Endodermal cell (in vitro differentiated cells): ENCODE data around the gene G0S2. TPM values are rescaled to one million over a fixed set of nuclear protein-coding genes. Genes with fewer than 3 reads are reported as not detected.

Experiments used
- DNase-seq: peaks from one replicate; pipeline ENCODE4 v3.0.0-alpha.2; 2017
- H3K27ac ChIP-seq: 2 replicates; pipeline ENCODE4 v1.5.1; 2013; ENCODE audit warnings: mild to moderate bottlenecking, low read depth, low read length, moderate library complexity
- H3K27me3 ChIP-seq: 2 replicates; pipeline ENCODE4 v1.6.1; 2013; ENCODE audit warnings: mild to moderate bottlenecking, low read length, moderate library complexity; ENCODE audit not compliant: insufficient read depth, control insufficient read depth, poor library complexity, severe bottlenecking
- H3K36me3 ChIP-seq: 2 replicates; pipeline ENCODE4 v1.7.0; 2013; ENCODE audit warnings: mild to moderate bottlenecking, low read length, moderate library complexity; ENCODE audit not compliant: control insufficient read depth, insufficient read depth
- H3K4me1 ChIP-seq: one replicate; pipeline ENCODE4 v1.7.0; 2013; ENCODE audit warnings: low read length; ENCODE audit not compliant: control insufficient read depth, insufficient read depth
- H3K4me3 ChIP-seq: 2 replicates; pipeline ENCODE4 v1.5.1; 2013; ENCODE audit warnings: mild to moderate bottlenecking, low read length, moderate library complexity
- H3K9ac ChIP-seq: 2 replicates; pipeline ENCODE4 v1.6.1; 2013; ENCODE audit warnings: mild to moderate bottlenecking, low read length, moderate library complexity; ENCODE audit not compliant: poor library complexity, severe bottlenecking; ENCODE audit errors: extremely low read depth
- H3K9me3 ChIP-seq: 2 replicates; pipeline ENCODE4 v1.6.1; 2013; ENCODE audit warnings: mild to moderate bottlenecking, low read length, moderate library complexity; ENCODE audit not compliant: control insufficient read depth
- H3K27ac Mint-ChIP-seq: 2 replicates; pipeline ENCODE4 v1.8.0; 2020; ENCODE audit warnings: mixed read lengths
- H3K27me3 Mint-ChIP-seq: 2 replicates; pipeline ENCODE4 v1.8.0; 2021; ENCODE audit warnings: mild to moderate bottlenecking, mixed read lengths; ENCODE audit not compliant: insufficient read depth
- H3K36me3 Mint-ChIP-seq: 2 replicates; pipeline ENCODE4 v1.8.0; 2020; ENCODE audit warnings: low read depth, mixed read lengths
- H3K4me1 Mint-ChIP-seq: 2 replicates; pipeline ENCODE4 v1.8.0; 2020; ENCODE audit warnings: mixed read lengths
- H3K4me3 Mint-ChIP-seq: 2 replicates; pipeline ENCODE4 v1.8.0; 2020; ENCODE audit warnings: mild to moderate bottlenecking, moderate library complexity, mixed read lengths
- H3K9me3 Mint-ChIP-seq: 2 replicates; pipeline ENCODE4 v1.8.0; 2020; ENCODE audit warnings: mild to moderate bottlenecking, mixed read lengths
- WGBS, 2 experiments: methylation state at CpG; one replicate each; pipeline versions ENCODE4 v1.1.5 to v1.1.7; 2013; ENCODE audit warnings: missing lambda C conversion rate in 2 of 2, mixed read lengths in 1 of 2; ENCODE audit not compliant: insufficient coverage in 1 of 2, insufficient read length in 1 of 2; 5-methylcytosine and 5-hydroxymethylcytosine counted together
- total RNA-seq, 2 donors: library from RNA; stranded (reverse); fragmentation: NEBNext Ultra II Directional in 1 of 2; extraction: Animal tissue kit (Norgen Biotek cat#: 25700) in 1 of 2; gene quantifications; 2 replicates in 1 of 2; 3 replicates in 1 of 2; pipeline ENCODE4 v1.2.1, GENCODE V29; 2021
- TF ChIP-seq, protein P1 (sequence below): fragments of 200-600 bp; sonication (generic); conservative IDR thresholded peaks from 2 replicates; pipeline ENCODE4 v1.5.0; 2021; ENCODE audit warnings: antibody characterized with exemption, mild to moderate bottlenecking

The G0S2 gene
- total RNA-seq, 2 donors from 2014 or later = not detected

- WGBS, 2 experiments = 73 to 100% methylated on average over 1 of the region's 1 CpG
- Mint-ChIP-seq H3K27ac (no peak overlapping the region), H3K27me3 (peaks cover 35% of the 10 kb centered on the region), H3K4me1 (no peaks in the 10 kb centered on the region), H3K4me3 (no peak overlapping the region), H3K9me3 (no peaks in the 10 kb centered on the region), H3K36me3 (no peaks in the 10 kb centered on the region)
- no peak overlapping the region for H3K27ac ChIP-seq
- H3K4me1 ChIP-seq = no peaks in the 10 kb centered on the region
- no peak overlapping the region for H3K4me3 ChIP-seq
- no peak overlapping the region for H3K9ac ChIP-seq
- TF ChIP-seq, protein P1, sequence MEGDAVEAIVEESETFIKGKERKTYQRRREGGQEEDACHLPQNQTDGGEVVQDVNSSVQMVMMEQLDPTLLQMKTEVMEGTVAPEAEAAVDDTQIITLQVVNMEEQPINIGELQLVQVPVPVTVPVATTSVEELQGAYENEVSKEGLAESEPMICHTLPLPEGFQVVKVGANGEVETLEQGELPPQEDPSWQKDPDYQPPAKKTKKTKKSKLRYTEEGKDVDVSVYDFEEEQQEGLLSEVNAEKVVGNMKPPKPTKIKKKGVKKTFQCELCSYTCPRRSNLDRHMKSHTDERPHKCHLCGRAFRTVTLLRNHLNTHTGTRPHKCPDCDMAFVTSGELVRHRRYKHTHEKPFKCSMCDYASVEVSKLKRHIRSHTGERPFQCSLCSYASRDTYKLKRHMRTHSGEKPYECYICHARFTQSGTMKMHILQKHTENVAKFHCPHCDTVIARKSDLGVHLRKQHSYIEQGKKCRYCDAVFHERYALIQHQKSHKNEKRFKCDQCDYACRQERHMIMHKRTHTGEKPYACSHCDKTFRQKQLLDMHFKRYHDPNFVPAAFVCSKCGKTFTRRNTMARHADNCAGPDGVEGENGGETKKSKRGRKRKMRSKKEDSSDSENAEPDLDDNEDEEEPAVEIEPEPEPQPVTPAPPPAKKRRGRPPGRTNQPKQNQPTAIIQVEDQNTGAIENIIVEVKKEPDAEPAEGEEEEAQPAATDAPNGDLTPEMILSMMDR = no peak
- H3K9me3 ChIP-seq = no peaks in the 10 kb centered on the region
- H3K27me3 ChIP-seq = peaks cover 28% of the 10 kb centered on the region
- DNase-seq = no peak
- H3K36me3 ChIP-seq = no peaks in the 10 kb centered on the region
These were observed 8.1 kb upstream of the G0S2 start for GRCh38 chr1:209667103-209667502.

- H3K9me3 ChIP-seq = no peaks in the 10 kb centered on the region
- H3K4me1 ChIP-seq = no peaks in the 10 kb centered on the region
- Mint-ChIP-seq H3K27me3 (peaks cover 37% of the 10 kb centered on the region), H3K4me3 (no peak overlapping the region), H3K4me1 (no peaks in the 10 kb centered on the region), H3K27ac (no peak overlapping the region), H3K9me3 (no peaks in the 10 kb centered on the region), H3K36me3 (no peaks in the 10 kb centered on the region)
- no peak for DNase-seq
- no peak overlapping the region for H3K9ac ChIP-seq
- peaks cover 34% of the 10 kb centered on the region for H3K27me3 ChIP-seq
- TF ChIP-seq, protein P1 = no peak
- 89 to 95% methylated on average over 4 of the region's 4 CpGs for WGBS, 2 experiments
- no peaks in the 10 kb centered on the region for H3K36me3 ChIP-seq
- no peak overlapping the region for H3K27ac ChIP-seq
- H3K4me3 ChIP-seq = no peak overlapping the region
These were observed 7.5 kb upstream of the G0S2 start for GRCh38 chr1:209667708-209668107.

GRCh38 chr1:209670441-209671082 is 4.7 kb upstream of the G0S2 start:
- H3K27me3 Mint-ChIP-seq = peaks cover 63% of the 10 kb centered on the region
- Histone ChIP-seq H3K4me1 (no peaks in the 10 kb centered on the region), H3K9ac (no peak overlapping the region), H3K4me3 (no peak overlapping the region), H3K9me3 (no peaks in the 10 kb centered on the region), H3K27me3 (peaks cover 62% of the 10 kb centered on the region), H3K27ac (no peak overlapping the region), H3K36me3 (no peaks in the 10 kb centered on the region)
- H3K36me3 Mint-ChIP-seq = no peaks in the 10 kb centered on the region
- no peaks in the 10 kb centered on the region for H3K4me1 Mint-ChIP-seq
- H3K9me3 Mint-ChIP-seq = no peaks in the 10 kb centered on the region
- TF ChIP-seq, protein P1 = no peak
- DNase-seq = no peak
- no peak overlapping the region for H3K4me3 Mint-ChIP-seq
- WGBS, 2 experiments = 80 to 87% methylated on average over 1 of the region's 1 CpG
- H3K27ac Mint-ChIP-seq = no peak overlapping the region
